T-helper 2 cell treated with Interferon-gamma antibody and Interleukin-4, amounts not matched to agents 100 ng/mL and 5 ng/mL, for 36 hours (primary cell): Measurements from ENCODE around the gene SLC38A10. TPM values are rescaled to one million over a fixed set of nuclear protein-coding genes. Genes with fewer than 3 reads are reported as not detected.

ENCODE experiments used
- intact Hi-C: fragments of 100-400 bp; cut with micrococcal nuclease; formaldehyde crosslinking; loops from one replicate; pipeline ENCODE4 v1.15.1; 2023
- total RNA-seq: library from RNA; stranded (reverse); gene quantifications from 2 replicates; pipeline ENCODE4 v1.2.3, GENCODE V29; 2022

SLC38A10 gene
- total RNA-seq, 1 donor from 2014 or later, result 132 TPM

DNA sequence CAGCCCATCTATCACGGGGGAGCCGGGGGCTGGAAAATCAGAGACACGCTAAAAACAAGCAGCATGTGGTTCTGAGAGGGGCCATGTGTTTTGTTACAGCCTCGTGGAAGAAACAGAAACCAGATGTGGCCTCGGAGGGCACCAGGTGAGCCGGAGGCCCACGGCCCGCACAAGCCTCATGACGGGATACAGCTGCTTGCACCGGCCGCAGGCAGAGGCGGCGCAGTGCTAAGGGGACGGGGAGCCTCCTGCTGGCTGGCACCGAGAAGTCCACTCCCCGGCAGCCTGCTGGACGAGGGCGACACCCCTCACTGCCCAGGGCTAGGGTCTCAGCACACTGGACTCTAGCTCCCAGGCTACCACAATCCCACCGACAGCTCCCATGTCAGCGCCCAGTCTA lies 36.8 kb downstream of the SLC38A10 start:
- intact Hi-C loops, result no loop called here

DNA sequence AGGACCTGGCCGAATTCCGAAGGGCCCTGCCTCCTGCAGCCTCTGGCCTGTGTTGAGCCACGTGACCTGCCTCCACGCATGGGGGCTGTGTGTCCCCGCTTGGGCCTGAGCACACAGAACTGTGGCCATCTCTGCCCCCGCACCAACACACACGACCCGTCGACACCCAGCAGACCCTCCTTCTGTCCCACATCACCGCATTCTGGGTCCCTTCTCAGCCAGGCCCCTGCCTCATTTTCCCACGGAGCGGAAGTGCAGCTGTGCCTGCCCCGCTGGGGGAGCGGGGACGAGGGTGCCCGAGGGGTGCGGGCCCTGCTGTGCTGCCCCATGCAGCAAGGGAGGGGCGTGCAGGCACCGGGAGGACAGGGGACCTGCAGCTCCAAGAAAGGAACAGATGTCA lies 37.6 kb downstream of the SLC38A10 start:
- intact Hi-C loops, result no loop called here

DNA sequence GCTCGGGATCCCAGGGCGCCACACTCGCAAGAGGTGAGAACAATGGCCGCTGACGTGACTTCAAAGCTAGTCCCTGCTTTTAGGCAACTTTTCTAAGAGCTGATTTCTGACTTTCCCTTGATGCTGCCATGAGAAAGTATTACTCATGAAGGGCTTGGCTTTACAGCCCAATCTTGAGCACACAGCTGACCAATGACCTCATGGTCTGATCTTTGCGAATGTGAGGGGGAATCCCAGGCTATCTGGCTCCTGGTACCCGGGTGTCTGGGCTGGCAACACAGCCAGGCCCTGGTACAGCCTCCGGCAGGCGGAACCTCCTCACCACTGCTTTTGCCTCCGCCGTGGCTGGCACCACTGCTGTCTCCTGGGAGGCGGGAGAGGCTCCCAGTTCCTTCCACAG lies 38.5 kb downstream of the SLC38A10 start:
- intact Hi-C loops, result no loop called here

DNA sequence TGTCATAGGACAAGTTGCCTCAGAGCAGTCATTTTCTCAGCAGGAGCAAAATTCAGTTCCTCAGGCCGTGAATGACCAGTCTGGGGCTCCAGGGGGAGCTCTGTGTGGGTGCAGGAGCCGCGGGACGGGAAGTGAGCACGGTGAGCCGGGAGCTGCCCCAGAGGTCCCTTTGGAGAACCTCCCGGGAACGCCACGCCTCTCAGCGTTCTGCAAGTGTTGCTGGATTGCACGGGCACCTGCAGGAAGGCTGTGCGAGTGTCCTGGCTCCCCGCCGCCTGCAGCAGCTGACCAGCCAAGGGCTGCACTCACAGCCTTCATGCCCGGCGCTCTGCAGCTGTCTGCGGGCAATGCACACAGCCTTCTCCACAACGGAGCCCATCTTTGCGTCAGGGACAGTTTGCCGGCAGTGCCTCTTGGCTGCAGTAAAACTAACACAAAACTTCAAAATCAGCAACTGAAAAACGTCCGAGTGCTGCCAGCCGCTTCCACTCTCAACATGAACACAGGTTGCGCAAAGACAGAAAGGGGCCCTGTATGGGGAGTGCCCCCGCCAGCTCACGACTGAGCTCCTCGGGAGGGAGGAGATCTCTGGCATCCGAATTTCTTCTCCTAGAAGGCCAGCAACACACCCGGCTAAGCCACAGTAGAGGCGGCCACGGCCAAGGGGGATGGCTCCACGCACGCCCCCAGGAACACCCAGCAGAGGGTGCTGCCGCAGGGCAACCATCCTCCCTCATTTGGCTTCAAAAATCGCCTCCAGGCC lies 40.0 kb downstream of the SLC38A10 start:
- intact Hi-C loops, result loop anchor here (5.0 kb wide), 2 partner anchors 42 to 347 kb away; partner anchors contain the start of gene SLC38A10

DNA sequence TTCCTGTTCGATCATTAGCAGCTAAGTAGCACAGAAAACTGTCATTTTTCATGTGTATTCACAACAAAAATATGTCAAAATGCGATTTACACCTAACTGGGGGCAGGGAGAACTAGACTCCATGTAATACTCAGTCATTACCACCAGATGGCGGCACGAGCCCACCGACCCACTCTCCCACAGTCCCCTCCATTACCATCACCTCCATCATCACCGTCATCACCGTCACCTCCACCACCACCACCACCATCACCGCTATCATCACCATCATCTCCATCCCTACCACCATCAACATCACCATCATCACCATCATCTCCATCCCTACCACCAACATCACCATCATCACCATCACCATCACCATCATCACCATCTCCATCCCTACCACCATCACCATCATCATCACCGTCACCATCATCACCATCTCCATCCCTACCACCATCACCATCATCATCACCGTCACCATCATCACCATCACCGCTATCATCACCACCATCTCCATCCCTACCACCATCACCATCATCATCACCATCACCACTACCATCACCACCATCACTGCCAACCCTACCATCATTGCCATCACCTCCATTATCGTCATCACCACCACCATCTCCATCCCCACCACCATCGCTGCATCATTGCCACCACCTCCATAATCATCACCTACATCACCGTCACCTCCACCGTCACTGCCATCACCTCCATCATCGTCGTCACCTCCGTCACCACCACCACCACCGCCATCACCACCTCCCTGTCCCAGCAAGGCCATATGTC lies 41.6 kb downstream of the SLC38A10 start:
- intact Hi-C loops, result loop anchor here (1.0 to 5.0 kb wide), 3 partner anchors 44 to 349 kb away; partner anchors contain the start of gene SLC38A10

DNA sequence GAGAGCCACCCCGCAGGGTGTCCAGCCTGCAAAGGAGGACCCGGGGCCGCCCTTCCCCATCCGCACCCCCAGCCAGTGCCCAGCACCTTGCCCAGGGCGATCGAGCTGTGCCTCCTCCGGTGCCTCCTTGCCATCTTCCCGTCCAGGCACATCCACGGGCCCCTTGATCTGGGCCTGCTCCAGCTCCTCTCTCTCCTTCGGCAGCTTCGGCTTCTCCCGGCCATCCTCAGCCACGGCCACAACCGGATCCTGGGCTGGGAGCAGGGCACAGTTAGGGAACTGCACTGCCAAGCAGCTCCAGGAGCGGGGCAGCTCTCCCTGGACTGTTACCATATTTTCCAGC lies 42.1 kb downstream of the SLC38A10 start:
- intact Hi-C loops, result loop anchor here (1.0 to 5.0 kb wide), 3 partner anchors 44 to 349 kb away; partner anchors contain the start of gene SLC38A10

DNA sequence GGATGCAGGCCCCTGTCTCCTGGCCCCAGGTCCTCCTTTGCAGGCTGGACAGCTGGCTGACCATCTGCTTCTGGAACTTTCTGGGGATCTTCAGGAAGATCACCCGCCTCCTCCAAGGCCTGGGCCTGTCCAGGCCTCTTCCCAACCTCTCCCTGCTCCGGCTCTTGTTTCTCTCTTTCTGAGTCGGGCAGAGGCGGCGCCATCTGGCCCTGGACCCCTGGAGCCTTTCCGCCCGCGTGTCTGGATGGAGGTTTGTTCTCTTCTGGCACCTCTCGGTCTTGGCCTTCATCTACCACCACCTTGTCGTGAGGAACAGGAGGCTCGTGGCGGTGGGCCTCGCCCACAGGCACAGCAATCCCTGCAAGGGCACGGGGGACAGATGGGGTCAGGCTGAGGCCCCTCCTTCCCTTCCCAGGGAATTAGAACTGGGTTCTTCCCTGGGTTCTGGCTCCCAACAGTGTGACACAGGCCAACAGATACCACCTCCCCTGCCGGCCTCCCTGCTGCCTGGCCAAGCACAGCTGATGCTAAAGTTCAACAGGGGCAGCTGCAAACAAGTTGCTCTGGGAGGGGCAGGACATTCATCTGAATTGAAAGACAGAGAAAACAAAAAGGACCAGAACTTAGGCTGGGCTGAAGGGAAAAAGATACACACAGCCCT lies 42.7 kb downstream of the SLC38A10 start:
- intact Hi-C loops, result loop anchor here (5.0 kb wide), 2 partner anchors 45 to 350 kb away; partner anchors contain the start of gene SLC38A10

DNA sequence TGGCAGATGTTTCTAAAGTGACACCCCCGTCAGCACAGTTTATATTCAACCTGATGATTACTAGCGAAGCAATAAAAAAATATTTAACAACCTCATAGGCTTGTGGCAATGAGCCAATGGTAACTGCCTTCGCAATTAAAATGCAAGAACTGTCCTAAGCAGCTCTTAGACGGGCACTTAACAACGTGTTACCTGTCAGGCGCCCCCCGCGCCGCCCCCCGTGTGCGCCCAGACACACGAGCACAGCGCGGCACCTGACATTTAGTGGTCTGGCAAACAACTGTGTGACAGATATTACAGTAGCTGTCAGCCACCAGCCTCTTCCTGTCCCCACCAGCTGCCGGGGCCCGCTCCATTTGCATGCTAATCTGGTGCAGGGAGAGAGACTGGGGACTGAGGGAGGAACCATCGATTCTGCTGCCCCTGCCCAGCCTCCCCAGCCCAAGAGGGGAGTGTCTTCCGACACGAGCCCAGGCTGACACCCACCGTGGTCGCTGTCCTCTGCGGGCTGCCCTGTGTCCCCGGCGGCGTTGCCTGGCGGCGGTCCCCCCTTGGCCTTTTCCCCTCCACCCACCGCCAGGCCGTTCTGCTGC lies 43.3 kb downstream of the SLC38A10 start:
- intact Hi-C loops, result loop anchor here (5.0 kb wide), 2 partner anchors 45 to 350 kb away; partner anchors contain the start of gene SLC38A10

DNA sequence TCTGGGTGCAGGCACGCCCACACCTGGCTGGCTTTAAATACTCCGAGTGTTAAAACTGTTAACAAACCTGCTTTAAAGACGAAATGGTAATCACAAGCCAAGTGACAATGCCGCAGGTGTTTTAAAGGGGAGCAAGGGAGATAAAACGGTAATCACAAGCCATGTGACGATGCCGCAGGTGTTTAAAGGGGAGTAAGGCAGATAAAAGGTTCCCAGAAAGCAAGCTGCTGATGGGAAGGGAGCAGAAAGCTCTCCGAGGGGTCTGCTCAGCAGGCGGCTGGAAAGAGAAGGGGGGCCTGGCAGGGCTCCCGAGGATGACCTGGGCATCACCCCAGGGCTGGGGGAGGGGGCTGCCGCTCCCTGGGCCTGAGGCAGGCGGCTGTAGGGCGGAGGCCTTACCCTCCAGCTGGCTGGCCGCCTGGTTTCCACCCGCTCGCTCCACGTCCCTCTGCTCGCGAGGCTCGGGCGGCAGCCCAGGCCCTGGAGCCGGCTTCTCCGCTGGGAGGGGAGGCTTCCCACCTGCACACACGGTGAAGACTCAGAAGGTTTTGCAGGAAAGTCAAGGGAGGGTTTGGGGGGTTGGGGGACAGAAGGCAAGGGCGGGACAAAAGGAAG lies 43.9 kb downstream of the SLC38A10 start:
- intact Hi-C loops, result loop anchor here (5.0 kb wide), 2 partner anchors 46 to 351 kb away; partner anchors contain the start of gene SLC38A10

DNA sequence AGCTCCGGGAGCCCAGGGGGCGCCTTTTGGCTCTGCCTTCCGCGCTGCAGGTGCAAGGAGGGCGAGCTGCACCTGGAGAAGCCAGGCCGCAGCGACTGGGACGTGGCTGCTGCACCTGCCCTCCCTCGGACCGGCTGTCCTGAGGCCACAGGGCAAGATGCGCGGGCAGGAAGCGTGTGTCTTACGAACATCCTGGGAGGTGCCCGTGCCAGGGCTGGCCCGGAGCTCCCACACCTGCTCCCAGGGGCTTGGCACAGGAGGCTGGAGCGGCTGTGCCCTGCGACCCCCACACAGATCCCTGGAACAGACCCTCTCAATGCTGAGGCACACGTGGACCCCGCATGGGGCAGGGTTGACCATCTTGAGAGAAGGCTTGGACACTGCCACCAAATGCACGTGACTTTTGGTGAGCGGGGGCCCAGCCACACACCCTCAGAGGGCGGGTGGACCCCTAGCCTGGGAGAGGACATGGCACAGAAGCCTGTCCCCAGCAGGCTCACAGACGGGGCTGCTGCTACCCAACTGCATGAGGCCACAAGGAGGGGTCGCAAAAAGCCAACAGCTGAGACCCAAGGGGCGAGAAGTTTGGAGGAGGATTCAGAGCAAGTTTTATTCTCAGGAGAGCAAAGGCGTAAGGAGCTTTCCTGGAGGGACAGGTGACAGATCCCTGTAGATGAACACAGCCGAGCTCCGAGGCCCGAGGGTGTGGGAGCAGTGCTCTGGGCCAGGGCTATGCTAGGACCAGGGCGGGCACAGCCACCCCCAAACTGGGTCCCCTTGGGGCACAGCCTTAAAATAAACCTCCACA lies 44.6 kb downstream of the SLC38A10 start:
- intact Hi-C loops, result loop anchor here (5.0 kb wide), 2 partner anchors 47 to 352 kb away; partner anchors contain the start of gene SLC38A10

DNA sequence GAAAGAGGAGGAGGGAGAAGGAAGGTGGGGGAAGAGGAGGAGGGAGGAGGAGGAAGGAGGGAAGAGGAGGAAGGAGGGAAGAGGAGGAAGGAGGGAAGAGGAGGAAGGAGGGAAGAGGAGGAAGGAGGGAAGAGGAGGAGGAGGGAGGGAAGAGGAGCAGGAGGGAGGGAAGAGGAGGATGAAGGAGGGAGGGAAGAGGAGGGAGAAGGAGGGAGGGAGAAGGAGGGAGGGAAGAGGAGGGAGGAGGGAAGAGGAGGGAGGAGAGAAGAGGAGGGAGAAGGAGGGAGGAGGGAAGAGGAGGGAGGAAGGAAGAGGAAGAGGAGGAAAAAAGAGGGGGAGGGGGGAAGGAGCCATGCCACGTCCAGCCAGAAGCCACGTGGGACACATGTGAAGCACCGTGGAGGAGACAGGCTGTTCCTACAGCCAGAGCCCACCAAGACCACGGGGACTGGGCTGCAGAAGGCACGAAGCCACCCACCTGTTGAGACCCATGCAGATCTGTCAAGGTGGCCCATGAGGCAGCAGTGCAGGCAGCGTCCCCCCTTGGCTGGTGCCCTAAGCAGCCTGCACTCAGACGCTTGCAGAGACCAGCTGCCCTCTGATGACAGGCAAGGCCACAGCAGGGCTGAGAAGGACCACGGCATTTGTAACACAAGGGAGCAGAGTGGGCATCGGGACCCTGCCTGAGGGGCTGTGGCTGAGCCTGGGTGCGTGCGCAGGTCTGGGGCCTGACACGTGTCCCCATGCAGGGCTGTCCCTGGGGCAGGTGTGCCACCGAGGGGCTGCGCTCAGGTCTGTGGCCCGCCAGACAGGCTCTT lies 45.7 kb downstream of the SLC38A10 start:
- intact Hi-C loops, result loop anchor here (5.0 kb wide), 2 partner anchors 48 to 353 kb away; partner anchors contain the start of gene SLC38A10

DNA sequence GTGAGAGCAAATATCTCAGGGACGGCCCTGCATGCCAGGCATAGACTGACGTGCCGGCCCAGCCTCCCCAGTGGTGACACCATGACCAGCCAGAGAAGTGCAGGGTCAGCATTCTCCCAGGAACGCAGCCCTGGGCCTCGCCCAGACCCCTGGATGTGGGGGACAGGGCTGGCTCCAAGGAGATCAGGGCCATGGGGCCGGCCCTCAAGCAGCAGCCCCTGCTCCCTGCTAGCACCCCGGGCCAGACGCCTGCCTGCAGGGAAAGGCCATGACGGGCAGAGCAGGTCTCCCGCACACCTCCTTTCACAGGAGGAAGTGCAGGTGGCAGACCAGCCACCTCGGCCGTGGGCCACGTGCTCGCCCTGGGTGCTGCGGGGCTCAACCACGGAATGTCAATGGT lies 46.5 kb downstream of the SLC38A10 start:
- intact Hi-C loops, result no loop called here

DNA sequence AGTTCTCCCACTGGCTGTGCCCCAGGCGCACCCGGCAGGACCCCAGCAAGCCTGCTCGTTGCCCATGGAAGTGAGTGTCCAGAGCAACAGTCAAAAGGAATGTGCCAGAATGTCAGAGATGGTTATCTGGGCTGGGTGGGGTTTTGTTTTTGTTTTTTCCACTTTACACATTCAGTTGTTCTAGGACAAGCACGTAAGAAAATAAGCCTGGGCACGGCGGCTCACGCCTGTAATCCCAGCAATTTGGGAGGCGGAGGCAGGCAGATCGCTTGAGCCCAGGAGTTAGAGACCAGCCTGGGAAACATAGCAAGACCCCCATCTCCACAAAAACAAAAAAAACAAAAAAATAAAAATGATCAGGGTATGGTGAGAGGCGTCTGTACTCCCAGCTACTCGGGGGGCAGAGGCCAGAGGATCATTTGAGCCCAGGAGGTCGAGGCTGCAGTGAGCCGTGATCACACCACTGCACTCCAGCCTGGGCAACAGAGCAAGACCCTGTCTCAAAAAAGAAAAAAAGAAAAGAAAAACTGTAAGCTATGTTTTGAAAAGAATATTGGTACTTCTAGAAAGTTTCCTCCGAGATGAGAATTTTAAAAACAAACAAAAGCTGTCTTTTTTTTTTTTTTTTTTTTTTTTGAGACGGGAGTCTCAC lies 47.6 kb downstream of the SLC38A10 start:
- intact Hi-C loops, result no loop called here

DNA sequence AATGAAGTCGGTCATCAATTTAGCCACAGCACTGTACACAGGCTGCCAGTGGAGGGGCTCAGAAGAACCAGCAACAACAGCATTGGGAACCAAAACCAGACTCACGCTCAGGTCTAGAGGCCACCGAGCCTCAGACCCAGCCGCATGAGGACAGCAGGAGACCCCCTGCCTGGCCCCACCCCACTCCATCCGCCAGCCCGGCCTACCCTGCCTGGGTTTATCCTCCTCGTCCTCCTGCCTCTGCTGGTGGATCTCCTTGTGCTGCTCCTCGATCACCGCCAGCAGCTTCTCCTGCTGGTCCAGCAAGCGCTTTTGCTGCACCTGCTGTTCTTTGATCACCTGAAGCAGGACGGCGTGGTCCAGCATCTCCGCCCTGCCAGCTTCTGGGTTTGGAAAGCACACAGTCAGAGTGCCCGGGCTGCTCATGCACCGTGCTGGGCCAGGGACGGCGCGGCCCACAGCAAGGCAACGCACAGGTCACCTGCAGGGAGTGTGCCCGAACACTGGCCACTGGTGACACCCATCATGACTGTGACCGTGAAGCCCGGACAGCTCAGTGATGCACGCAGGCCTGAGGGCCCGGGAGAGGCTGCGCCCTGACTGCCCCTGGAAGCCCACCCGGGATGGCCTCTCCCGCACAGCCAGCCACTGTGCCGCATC lies 48.3 kb downstream of the SLC38A10 start:
- intact Hi-C loops, result no loop called here

DNA sequence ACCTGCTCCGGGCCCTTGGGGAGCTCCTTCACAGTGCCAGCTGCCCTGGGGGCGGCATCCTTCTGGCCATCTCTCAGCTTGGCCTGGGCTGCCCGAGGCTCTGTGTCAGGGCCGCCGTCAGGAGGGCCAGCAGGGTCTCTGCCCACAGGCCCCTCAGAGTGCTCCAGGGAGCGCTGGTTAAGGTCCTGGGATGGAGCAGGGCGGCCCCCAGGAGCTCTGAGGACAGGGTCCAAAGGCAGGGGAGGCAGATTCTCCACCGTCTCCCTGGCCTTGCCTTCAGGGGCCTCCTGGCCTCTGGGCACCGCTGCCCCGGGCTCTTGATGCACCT lies 48.8 kb downstream of the SLC38A10 start:
- intact Hi-C loops, result no loop called here

DNA sequence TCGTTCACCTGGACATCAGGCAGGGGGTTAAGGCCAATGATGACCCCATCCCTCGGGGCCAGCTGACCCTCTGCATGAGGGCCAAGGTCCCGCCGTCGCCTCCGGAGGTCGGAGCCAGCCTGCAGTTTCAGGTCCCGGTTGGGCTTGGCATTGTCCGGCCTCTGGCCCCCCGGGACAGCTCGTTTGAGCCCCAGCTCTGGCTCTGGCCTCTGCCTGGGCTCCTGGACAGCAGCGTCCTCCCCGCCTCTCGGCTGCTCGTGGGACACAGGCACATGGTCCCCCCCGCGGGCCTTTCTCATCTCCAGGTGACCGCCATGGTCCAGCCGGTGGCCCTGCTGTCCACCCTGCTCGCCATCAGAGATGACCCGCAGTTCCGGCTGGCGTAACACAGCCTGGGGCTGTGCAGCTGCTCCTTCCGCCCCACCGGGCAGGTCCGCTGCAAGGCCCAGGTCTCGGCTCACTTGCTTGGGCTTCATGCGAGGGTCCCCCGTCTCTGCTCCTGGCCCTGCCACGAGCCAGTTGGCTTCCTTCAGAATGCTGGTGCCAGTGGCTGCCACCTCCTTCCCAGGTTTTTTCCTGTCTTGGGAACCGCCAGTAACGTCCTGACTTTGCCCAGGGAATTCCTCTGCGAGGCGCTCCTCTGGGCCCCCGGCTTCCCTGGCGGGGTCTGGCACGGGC lies 49.3 kb downstream of the SLC38A10 start:
- intact Hi-C loops, result no loop called here

DNA sequence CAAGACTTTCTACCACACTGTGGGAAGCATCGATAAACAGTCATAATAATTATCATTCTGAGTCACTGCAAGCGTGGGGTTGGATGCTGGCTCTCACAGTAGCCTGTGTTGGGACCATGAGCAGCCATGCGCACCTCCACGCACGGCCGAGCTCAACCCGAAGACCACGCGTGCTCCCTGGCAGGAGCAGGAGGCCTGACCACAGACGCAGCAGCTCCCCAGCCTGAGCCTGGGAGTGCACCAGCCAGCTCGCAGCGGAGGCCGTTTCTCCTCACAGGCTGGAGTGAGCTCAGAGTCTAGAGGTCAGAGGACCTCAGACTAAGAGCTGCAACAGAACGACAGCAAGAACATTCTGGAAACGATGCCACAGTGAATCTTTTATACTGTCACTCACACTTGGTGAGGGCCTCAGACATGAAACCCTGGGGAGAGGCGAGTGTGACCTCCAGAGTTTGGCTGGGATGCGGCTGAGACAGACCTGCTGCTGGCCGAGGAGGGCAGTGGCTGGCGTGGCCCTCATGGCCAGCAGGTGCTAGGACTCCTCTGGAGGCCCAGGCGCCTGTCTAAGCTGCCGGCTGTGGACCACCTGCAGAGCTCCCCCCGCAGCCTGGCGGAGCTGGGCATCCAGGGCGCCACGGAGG lies 50.0 kb downstream of the SLC38A10 start:
- intact Hi-C loops, result no loop called here
